Osteoblast (primary cell): ENCODE data around the gene EXOSC3. TPM values are rescaled to one million over a fixed set of nuclear protein-coding genes. Genes with fewer than 3 reads are reported as not detected.

ENCODE experiments used
- DNase-seq: peaks from one replicate; pipeline ENCODE4 v3.0.0; 2011; ENCODE audit warnings: low spot score, mixed read lengths; ENCODE audit not compliant: insufficient read length; ENCODE audit errors: missing footprints
- H2AFZ ChIP-seq: 2 replicates; pipeline ENCODE4 v1.6.0; 2011; ENCODE audit warnings: mild to moderate bottlenecking, low read length
- H3K27ac ChIP-seq: 2 replicates; pipeline ENCODE4 v1.5.1; 2011; ENCODE audit warnings: mild to moderate bottlenecking, low read depth, low read length, moderate library complexity
- H3K27me3 ChIP-seq: 2 replicates; pipeline ENCODE4 v1.6.0; 2012; ENCODE audit warnings: mild to moderate bottlenecking, control low read depth, inconsistent platforms, low read length, moderate library complexity; ENCODE audit not compliant: insufficient read depth
- H3K36me3 ChIP-seq: 2 replicates; pipeline ENCODE4 v1.5.1; 2011; ENCODE audit warnings: mild to moderate bottlenecking, low read length, control low read depth, moderate library complexity; ENCODE audit not compliant: insufficient read depth
- H3K4me1 ChIP-seq: 2 replicates; pipeline ENCODE4 v1.5.1; 2011; ENCODE audit warnings: mild to moderate bottlenecking, low read length, control low read depth, moderate library complexity; ENCODE audit not compliant: insufficient read depth
- H3K4me2 ChIP-seq: 2 replicates; pipeline ENCODE4 v1.6.0; 2011; ENCODE audit warnings: mild to moderate bottlenecking, low read length; ENCODE audit not compliant: insufficient read depth
- H3K4me3 ChIP-seq: fragments of 200-600 bp; sonication (generic); 3 replicates; pipeline ENCODE4 v1.5.1; 2012; ENCODE audit warnings: mild to moderate bottlenecking, low read length, inconsistent platforms; ENCODE audit not compliant: insufficient read depth
- H3K79me2 ChIP-seq: 2 replicates; pipeline ENCODE4 v1.6.0; 2012; ENCODE audit warnings: mild to moderate bottlenecking, low read length, control low read depth, inconsistent platforms; ENCODE audit not compliant: insufficient read depth
- H3K9me3 ChIP-seq: 2 replicates; pipeline ENCODE4 v1.5.1; 2011; ENCODE audit warnings: low read depth, low read length, control low read depth
- H4K20me1 ChIP-seq: 2 replicates; pipeline ENCODE4 v1.6.0; 2012; ENCODE audit warnings: mild to moderate bottlenecking, low read length, control low read depth; ENCODE audit not compliant: insufficient read depth
- CTCF ChIP-seq: IDR thresholded peaks from 2 replicates; pipeline ENCODE4 v1.5.1; 2011; ENCODE audit warnings: mild to moderate bottlenecking, low read depth, low read length, moderate library complexity; ENCODE audit errors: extremely low read depth
- total RNA-seq: library from RNA; depleted of rRNA; stranded (reverse); fragments of >200 nt; gene quantifications from 2 replicates; pipeline ENCODE4 v1.2.3, GENCODE V29; 2012

EXOSC3 gene
- total RNA-seq, 1 donor, result 24.6 TPM

- Histone ChIP-seq H3K4me1 (peaks cover 11% of the 10 kb centered on the region), H2AFZ (no peak overlapping the region), H3K4me2 (no peak overlapping the region), H3K27me3 (no peaks in the 10 kb centered on the region), H3K4me3 (no peak overlapping the region), H3K9me3 (no peaks in the 10 kb centered on the region), H3K36me3 (peaks cover 9% of the 10 kb centered on the region), H4K20me1 (peaks cover 8% of the 10 kb centered on the region), H3K79me2 (peaks cover 17% of the 10 kb centered on the region), H3K27ac (no peak overlapping the region)
- DNase-seq, result peak; percentile 3
- no peak for TF ChIP-seq CTCF
Observed at GRCh38 chr9:37788332-37788731, 3.5 kb upstream of the EXOSC3 start.

GRCh38 chr9:37787059-37787458, 2.2 kb upstream of the EXOSC3 start:
- H2AFZ ChIP-seq, result no peak overlapping the region

GRCh38 chr9:37784291-37784615, 611 bp downstream of the EXOSC3 start:
- no peak for TF ChIP-seq CTCF
- H2AFZ ChIP-seq, result peak overlapping the region; percentile 98
- H3K27ac ChIP-seq, result peak overlapping the region; percentile 83
- H3K4me3 ChIP-seq, result peak overlapping the region; percentile 99
- H3K27me3 ChIP-seq, result no peaks in the 10 kb centered on the region
- peaks cover 14% of the 10 kb centered on the region for H3K4me1 ChIP-seq
- peaks cover 38% of the 10 kb centered on the region for H3K79me2 ChIP-seq
- H3K9me3 ChIP-seq, result no peaks in the 10 kb centered on the region
- H3K4me2 ChIP-seq, result peak overlapping the region; percentile 86
- peaks cover 45% of the 10 kb centered on the region for H3K36me3 ChIP-seq
- peak; percentile 81 for DNase-seq
- peaks cover 8% of the 10 kb centered on the region for H4K20me1 ChIP-seq

More at GRCh38 chr9:37787059-37787458, 2.2 kb upstream of the EXOSC3 start:
- H3K27ac ChIP-seq, result no peak overlapping the region
- peaks cover 14% of the 10 kb centered on the region for H3K4me1 ChIP-seq
- H3K79me2 ChIP-seq, result peaks cover 30% of the 10 kb centered on the region
- peak; percentile 38 for DNase-seq
- H3K4me3 ChIP-seq, result no peak overlapping the region
- H3K9me3 ChIP-seq, result no peaks in the 10 kb centered on the region
- peaks cover 21% of the 10 kb centered on the region for H3K36me3 ChIP-seq
- TF ChIP-seq CTCF, result no peak
- H3K27me3 ChIP-seq, result no peaks in the 10 kb centered on the region
- H3K4me2 ChIP-seq, result no peak overlapping the region
- peaks cover 8% of the 10 kb centered on the region for H4K20me1 ChIP-seq

DNA sequence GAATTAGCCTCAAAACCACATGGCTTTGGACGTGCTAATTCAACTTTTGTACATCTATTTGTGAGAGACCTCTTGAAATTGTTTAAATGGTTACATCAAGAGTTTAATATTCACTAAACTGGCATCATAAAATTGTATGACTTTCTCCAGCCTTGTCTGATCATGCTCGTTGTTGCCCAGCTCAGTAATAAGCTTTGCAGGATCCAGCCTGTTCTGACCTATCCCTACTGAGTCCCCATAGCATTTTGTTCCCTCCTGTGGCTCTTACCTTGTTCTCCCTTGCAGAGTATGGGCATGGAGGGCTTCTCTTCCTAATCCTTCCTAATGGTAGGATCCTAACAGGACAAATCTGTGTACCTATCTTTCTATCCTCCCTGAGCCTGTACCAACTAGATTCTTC, 6.3 kb downstream of the EXOSC3 start:
- Histone ChIP-seq H3K4me2 (no peak overlapping the region), H3K27ac (no peak overlapping the region), H3K27me3 (no peaks in the 10 kb centered on the region), H3K36me3 (peaks cover 70% of the 10 kb centered on the region), H4K20me1 (peaks cover 5% of the 10 kb centered on the region), H3K4me3 (no peak overlapping the region), H2AFZ (no peak overlapping the region), H3K4me1 (peaks cover 32% of the 10 kb centered on the region), H3K79me2 (peaks cover 23% of the 10 kb centered on the region), H3K9me3 (no peaks in the 10 kb centered on the region)
- DNase-seq, result no peak
- TF ChIP-seq CTCF, result no peak
